Stimulated activated memory B cell treated with anti-CD40 and anti-IgM and Interleukin-4, amounts not matched to agents 10 μg/mL and 1 μg/mL and 100 μg/mL, for 72 hours (primary cell): ENCODE data around the gene ADD2.

Experiments used
- ATAC-seq: fragments of 150-1000 bp; cut with Tn5 transposase; 2 replicates; pipeline ENCODE4 v1.10.0; 2021
- H3K27ac Mint-ChIP-seq: one replicate; pipeline ENCODE4 v1.8.0; 2022; ENCODE audit warnings: mild to moderate bottlenecking, mixed read lengths
- H3K27me3 Mint-ChIP-seq: one replicate; pipeline ENCODE4 v1.8.0; 2022; ENCODE audit warnings: mixed read lengths
- H3K36me3 Mint-ChIP-seq: one replicate; pipeline ENCODE4 v1.8.0; 2022; ENCODE audit warnings: mixed read lengths
- H3K4me1 Mint-ChIP-seq: one replicate; pipeline ENCODE4 v1.8.0; 2022; ENCODE audit warnings: mixed read lengths
- H3K4me3 Mint-ChIP-seq: one replicate; pipeline ENCODE4 v1.8.0; 2022; ENCODE audit warnings: mild to moderate bottlenecking, moderate library complexity, mixed read lengths
- H3K9me3 Mint-ChIP-seq: one replicate; pipeline ENCODE4 v1.8.0; 2022; ENCODE audit warnings: mixed read lengths

ADD2 gene

GRCh38 chr2:70795164-70795995 is 27.4 kb upstream of the ADD2 start:
- H3K4me1 Mint-ChIP-seq, result peaks cover 13% of the 10 kb centered on the region
- peaks cover 14% of the 10 kb centered on the region for H3K9me3 Mint-ChIP-seq
- ATAC-seq, result peak; percentile 85
- H3K4me3 Mint-ChIP-seq, result no peak overlapping the region
- H3K27me3 Mint-ChIP-seq, result peaks cover 54% of the 10 kb centered on the region
- no peak overlapping the region for H3K27ac Mint-ChIP-seq
- peaks cover 6% of the 10 kb centered on the region for H3K36me3 Mint-ChIP-seq

GRCh38 chr2:70793450-70793849 is 25.4 kb upstream of the ADD2 start:
- peaks cover 8% of the 10 kb centered on the region for H3K9me3 Mint-ChIP-seq
- H3K27ac Mint-ChIP-seq, result no peak overlapping the region
- H3K4me3 Mint-ChIP-seq, result no peak overlapping the region
- H3K27me3 Mint-ChIP-seq, result peaks cover 62% of the 10 kb centered on the region
- peaks cover 21% of the 10 kb centered on the region for H3K4me1 Mint-ChIP-seq
- no peaks in the 10 kb centered on the region for H3K36me3 Mint-ChIP-seq
- no peak for ATAC-seq

GRCh38 chr2:70790136-70790828 is 22.3 kb upstream of the ADD2 start, which contains the start of gene FIGLA:
Gene FIGLA, minus strand, starts transcription at chr2:70790643. Its CDS starts 5 bp downstream, at chr2:70790638.
- peak within 1 kb of the TSS; percentile 25 for H3K27ac Mint-ChIP-seq
- ATAC-seq, result no peak
- peak within 1 kb of the TSS; percentile 68 for H3K4me3 Mint-ChIP-seq

DNA sequence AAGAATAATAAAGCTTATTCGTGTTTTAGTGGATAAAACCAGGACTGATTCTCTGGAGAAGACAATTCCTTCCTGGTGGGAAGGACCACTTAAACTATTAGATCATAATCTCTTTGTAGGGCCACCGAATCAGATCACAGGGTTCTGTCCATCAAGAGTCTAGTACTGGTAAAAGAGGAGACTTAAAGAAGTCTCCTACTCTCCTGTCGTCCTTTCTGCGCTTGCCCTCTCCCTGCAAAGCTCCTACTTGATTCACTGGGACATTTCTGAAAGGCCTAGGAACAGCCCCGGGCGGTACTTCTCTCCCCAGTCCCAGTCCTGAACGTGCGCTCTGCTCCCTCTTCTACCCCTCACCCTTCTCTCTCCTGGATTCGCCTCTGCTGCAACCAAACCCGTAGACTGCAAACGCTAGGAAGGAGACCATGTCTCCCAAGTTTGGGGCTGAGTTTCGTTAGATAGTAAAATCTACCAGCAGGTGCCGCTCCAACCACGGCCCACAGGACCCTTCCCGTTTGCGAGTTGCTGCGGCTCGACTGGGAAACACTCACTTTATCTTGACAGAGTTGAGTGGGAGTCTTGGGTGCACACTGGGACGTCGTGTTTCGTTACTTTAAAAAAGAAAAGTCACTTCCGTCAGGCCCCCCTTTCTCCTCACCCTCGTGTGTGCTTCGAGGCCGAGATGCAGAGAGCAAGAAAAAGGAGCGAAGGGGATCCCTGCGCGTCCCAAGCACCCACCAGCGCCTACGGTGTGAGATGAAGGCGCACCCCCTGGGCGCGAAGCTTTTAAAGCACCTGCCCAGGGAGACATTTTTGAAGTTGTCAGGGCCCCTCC is 21.5 kb upstream of the ADD2 start:
- Mint-ChIP-seq H3K4me1 (peaks cover 12% of the 10 kb centered on the region), H3K4me3 (peak overlapping the region; percentile 68), H3K9me3 (no peaks in the 10 kb centered on the region), H3K27me3 (peaks cover 64% of the 10 kb centered on the region), H3K36me3 (no peaks in the 10 kb centered on the region), H3K27ac (peak overlapping the region; percentile 25)
- peak; percentile 71 for ATAC-seq

More at GRCh38 chr2:70790136-70790828, 22.3 kb upstream of the ADD2 start, which contains the start of gene FIGLA:
- Mint-ChIP-seq H3K27me3 (peaks cover 64% of the 10 kb centered on the region), H3K4me1 (peaks cover 12% of the 10 kb centered on the region), H3K36me3 (no peaks in the 10 kb centered on the region), H3K9me3 (no peaks in the 10 kb centered on the region)

DNA sequence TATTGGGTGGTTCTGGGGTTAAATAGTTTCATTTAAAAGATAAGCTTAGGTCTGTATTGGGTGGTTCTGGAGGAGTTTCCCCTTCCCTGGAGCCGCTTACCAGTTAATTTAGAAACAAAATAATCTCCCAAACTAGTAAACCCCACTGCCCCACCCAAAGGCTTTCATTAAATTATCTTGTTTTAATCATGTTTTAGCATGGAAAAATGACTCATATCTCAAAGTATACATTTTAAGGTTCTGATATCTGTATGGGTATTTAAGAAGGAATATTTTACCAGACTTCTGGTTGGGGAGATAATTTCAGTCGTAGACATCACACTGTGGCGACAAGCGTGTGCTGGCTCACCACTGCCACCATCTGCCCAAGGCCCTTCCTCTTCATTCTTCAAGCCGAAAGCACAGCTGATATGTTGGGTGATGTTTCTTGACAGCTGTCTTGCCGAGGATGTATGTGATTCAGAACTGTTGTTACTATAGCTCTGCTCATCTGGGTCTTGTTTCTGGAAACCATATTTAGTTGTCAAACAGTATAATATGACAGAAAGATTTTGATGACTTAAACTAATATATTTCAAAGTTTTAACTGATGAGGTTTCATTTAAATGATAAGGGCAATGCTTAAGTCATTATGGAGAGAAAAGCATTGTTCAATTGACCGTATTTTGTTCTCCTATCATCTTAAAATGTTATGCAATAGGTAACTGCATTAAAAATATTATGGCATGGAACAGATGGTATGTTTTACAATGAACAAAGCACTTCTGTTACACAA is 17.3 kb upstream of the ADD2 start:
- no peak overlapping the region for H3K4me3 Mint-ChIP-seq
- H3K27me3 Mint-ChIP-seq, result peaks cover 27% of the 10 kb centered on the region
- H3K36me3 Mint-ChIP-seq, result no peaks in the 10 kb centered on the region
- no peaks in the 10 kb centered on the region for H3K9me3 Mint-ChIP-seq
- no peak overlapping the region for H3K27ac Mint-ChIP-seq
- H3K4me1 Mint-ChIP-seq, result peaks cover 7% of the 10 kb centered on the region
- ATAC-seq, result peak; percentile 65

GRCh38 chr2:70784320-70784719 is 16.3 kb upstream of the ADD2 start:
- Mint-ChIP-seq H3K36me3 (no peaks in the 10 kb centered on the region), H3K27ac (no peak overlapping the region), H3K4me1 (peaks cover 2% of the 10 kb centered on the region), H3K4me3 (no peak overlapping the region), H3K27me3 (peaks cover 20% of the 10 kb centered on the region), H3K9me3 (no peaks in the 10 kb centered on the region)
- no peak for ATAC-seq

- no peaks in the 10 kb centered on the region for H3K36me3 Mint-ChIP-seq
- no peak overlapping the region for H3K27ac Mint-ChIP-seq
- no peak overlapping the region for H3K4me3 Mint-ChIP-seq
- no peaks in the 10 kb centered on the region for H3K9me3 Mint-ChIP-seq
- ATAC-seq, result no peak
- H3K27me3 Mint-ChIP-seq, result peaks cover 20% of the 10 kb centered on the region
- no peaks in the 10 kb centered on the region for H3K4me1 Mint-ChIP-seq
Measured at GRCh38 chr2:70779911-70780545, 12.0 kb upstream of the ADD2 start.

- H3K27me3 Mint-ChIP-seq, result peaks cover 25% of the 10 kb centered on the region
- H3K27ac Mint-ChIP-seq, result no peak overlapping the region
Measured at GRCh38 chr2:70779491-70779890, 11.5 kb upstream of the ADD2 start.

DNA sequence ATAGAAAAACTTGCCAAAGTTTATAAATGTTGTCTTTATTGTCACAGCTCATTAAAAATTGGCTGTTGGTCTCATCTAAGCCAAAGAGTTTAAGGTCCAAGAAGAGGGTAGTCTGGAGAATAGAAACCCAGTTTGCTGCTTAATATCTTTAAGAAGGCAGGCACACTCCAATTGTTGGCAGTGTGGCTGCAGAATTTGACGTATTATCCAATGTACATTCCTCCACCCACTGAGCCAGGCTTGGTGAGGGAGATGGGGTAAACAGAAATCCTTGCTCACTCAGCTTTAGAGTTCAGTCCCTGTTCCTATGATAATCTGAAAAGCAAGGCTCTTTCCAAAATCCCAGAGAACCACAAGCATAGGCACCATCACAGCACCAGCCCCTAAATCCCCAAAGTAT is 10.7 kb upstream of the ADD2 start:
- Mint-ChIP-seq H3K4me1 (peaks cover 3% of the 10 kb centered on the region), H3K36me3 (peaks cover 8% of the 10 kb centered on the region), H3K4me3 (no peak overlapping the region), H3K9me3 (peaks cover 5% of the 10 kb centered on the region), H3K27ac (no peak overlapping the region), H3K27me3 (peaks cover 34% of the 10 kb centered on the region)
- no peak for ATAC-seq

More at GRCh38 chr2:70779491-70779890, 11.5 kb upstream of the ADD2 start:
- Mint-ChIP-seq H3K9me3 (no peaks in the 10 kb centered on the region), H3K4me1 (no peaks in the 10 kb centered on the region), H3K4me3 (no peak overlapping the region), H3K36me3 (no peaks in the 10 kb centered on the region)
- no peak for ATAC-seq

- ATAC-seq, result no peak
- Mint-ChIP-seq H3K4me1 (peaks cover 6% of the 10 kb centered on the region), H3K27ac (no peak overlapping the region), H3K27me3 (peaks cover 40% of the 10 kb centered on the region), H3K4me3 (no peak overlapping the region), H3K9me3 (peaks cover 9% of the 10 kb centered on the region), H3K36me3 (peaks cover 12% of the 10 kb centered on the region)
Measured at GRCh38 chr2:70777450-70777849, 9.4 kb upstream of the ADD2 start.

DNA sequence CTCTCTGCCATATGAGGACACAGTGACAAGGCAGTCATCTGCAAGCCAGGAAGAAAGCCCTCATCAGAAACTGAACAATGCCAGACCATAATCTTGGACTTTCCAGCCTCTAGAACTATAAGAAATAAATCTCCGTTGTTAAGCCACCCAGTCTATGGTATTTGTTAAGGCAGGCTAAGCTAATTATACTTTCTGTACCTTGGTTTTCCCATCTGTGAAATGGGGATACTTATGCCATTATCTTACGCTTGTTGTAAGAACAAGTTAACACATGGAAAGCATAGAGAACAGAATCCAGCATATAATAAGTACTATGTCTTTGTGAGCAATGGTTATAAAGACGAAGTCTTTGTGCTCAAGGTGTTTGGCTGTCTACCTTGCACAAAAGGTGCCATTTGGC is 8.3 kb upstream of the ADD2 start:
- Mint-ChIP-seq H3K4me3 (no peak overlapping the region), H3K27ac (no peak overlapping the region), H3K36me3 (peaks cover 12% of the 10 kb centered on the region), H3K4me1 (peaks cover 6% of the 10 kb centered on the region), H3K9me3 (peaks cover 9% of the 10 kb centered on the region), H3K27me3 (peaks cover 40% of the 10 kb centered on the region)
- no peak for ATAC-seq

DNA sequence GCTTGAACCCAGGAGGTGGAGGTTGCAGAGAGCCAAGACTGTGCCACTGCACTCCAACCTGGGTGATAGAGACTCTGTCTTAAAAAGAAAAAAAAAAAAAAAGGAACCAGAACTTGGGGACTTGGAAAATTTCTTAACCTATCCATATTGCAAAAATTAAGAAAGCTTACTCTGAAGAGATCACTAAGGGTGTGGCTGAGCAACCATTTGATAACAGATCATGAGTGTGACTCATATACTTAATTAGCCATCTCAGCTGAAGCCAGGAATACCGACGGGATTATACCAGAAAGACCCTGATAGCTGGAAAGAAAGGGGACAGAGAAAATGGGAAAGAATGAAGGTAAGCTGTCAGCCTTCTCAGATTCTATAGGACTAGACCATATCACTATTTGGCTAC is 7.1 kb upstream of the ADD2 start:
- no peak for ATAC-seq

DNA sequence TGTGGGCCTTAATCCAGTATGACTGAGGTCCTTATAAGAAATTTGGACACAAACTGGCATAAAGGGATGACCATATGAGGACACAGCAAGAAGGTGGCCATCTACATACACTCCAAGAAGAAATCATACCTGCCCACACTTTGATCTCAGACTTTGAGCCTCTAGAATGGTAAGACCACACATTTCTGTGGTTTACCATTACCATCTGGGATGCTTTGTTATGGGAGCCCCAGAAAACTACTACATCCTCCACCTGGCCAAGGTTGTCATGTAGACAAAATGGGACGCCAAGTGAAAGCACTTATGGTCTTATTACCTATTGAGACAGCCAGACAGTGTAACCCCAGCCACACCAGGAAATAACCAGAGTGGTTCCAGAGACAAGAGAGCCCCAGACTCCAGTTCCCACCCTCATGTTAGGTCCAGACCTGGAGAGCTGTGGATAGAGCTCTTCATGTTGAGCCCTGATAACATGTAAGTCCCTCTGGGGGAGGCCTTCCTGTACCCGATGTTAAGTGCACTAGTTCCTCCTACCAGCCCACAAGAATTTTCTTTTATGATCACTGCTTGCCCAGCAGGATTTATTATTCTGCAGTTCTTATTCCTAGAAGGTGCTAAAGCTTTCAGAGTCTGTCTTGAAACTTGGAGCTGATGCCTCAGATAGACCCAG is 4.6 kb upstream of the ADD2 start:
- H3K27ac Mint-ChIP-seq, result no peak overlapping the region

More for the DNA sequence above, 7.1 kb upstream of the ADD2 start:
- no peak overlapping the region for H3K4me3 Mint-ChIP-seq
- no peak overlapping the region for H3K27ac Mint-ChIP-seq
- H3K27me3 Mint-ChIP-seq, result peaks cover 40% of the 10 kb centered on the region
- peaks cover 6% of the 10 kb centered on the region for H3K4me1 Mint-ChIP-seq
- H3K36me3 Mint-ChIP-seq, result peaks cover 12% of the 10 kb centered on the region
- H3K9me3 Mint-ChIP-seq, result peaks cover 9% of the 10 kb centered on the region

GRCh38 chr2:70771446-70771845 is 3.4 kb upstream of the ADD2 start:
- H3K4me3 Mint-ChIP-seq, result no peak overlapping the region
- peaks cover 47% of the 10 kb centered on the region for H3K27me3 Mint-ChIP-seq
- H3K36me3 Mint-ChIP-seq, result peaks cover 12% of the 10 kb centered on the region
- H3K9me3 Mint-ChIP-seq, result peaks cover 9% of the 10 kb centered on the region
- peaks cover 22% of the 10 kb centered on the region for H3K4me1 Mint-ChIP-seq
- no peak overlapping the region for H3K27ac Mint-ChIP-seq
- no peak for ATAC-seq

More for the DNA sequence above, 4.6 kb upstream of the ADD2 start:
- Mint-ChIP-seq H3K27me3 (peaks cover 52% of the 10 kb centered on the region), H3K4me3 (no peak overlapping the region), H3K4me1 (peaks cover 16% of the 10 kb centered on the region), H3K9me3 (peaks cover 9% of the 10 kb centered on the region), H3K36me3 (peaks cover 12% of the 10 kb centered on the region)
- ATAC-seq, result no peak
